B cell (primary cell): ENCODE measurements around the gene MMRN2. TPM values are rescaled to one million over a fixed set of nuclear protein-coding genes. Genes with fewer than 3 reads are reported as not detected.

Source experiments
- ATAC-seq: fragments of 200-7000 bp; cut with Tn5 transposase; one replicate; pipeline ENCODE4 v1.10.0; 2021; ENCODE audit warnings: low read depth, mild to moderate bottlenecking, moderate number of reproducible peaks, moderate library complexity
- CTCF ChIA-PET: fragments of 350-600 bp; sonication (Branson Sonifier 250); formaldehyde crosslinking; loops from one replicate; lab custom pipeline; 2021; ENCODE audit warnings: antibody characterized with exemption, inconsistent platforms; lab: Charles Lee
- POLR2A ChIA-PET: fragments of 350-600 bp; sonication (Branson Sonifier 250); formaldehyde crosslinking; loops from one replicate; lab custom pipeline; 2021; ENCODE audit warnings: antibody characterized with exemption; lab: Charles Lee
- DNase-seq: peaks from one replicate; pipeline ENCODE4 v3.0.0; 2013
- H2AFZ ChIP-seq: 2 replicates; pipeline ENCODE4 v1.6.1; 2012; ENCODE audit warnings: mild to moderate bottlenecking, low read depth, low read length; ENCODE audit not compliant: insufficient read depth, poor library complexity, severe bottlenecking
- H3K27ac ChIP-seq, 2 donors: 1 replicate in 1 of 2; 2 replicates in 1 of 2; pipeline ENCODE4 v1.5.1; 2012 to 2013; ENCODE audit warnings: low read length in 2 of 2, mild to moderate bottlenecking in 2 of 2, moderate library complexity in 1 of 2
- H3K27me3 ChIP-seq, 4 experiments: fragments of 200-600 bp in 1 of 4; sonication (generic) in 1 of 4; replicated peaks in 1 of 4; 1 replicate in 2 of 4; 2 replicates in 2 of 4; pipeline versions ENCODE4 v1.6.1 to v1.7.0; 2013 to 2016; ENCODE audit warnings: low read length in 3 of 4, mild to moderate bottlenecking in 2 of 4, mixed read lengths in 1 of 4, moderate library complexity in 1 of 4; ENCODE audit not compliant: insufficient read depth in 4 of 4, control insufficient read depth in 3 of 4; ENCODE audit errors: control extremely low read depth in 1 of 4
- H3K36me3 ChIP-seq, 2 experiments: replicated peaks in 1 of 2; 1 replicate in 1 of 2; 2 replicates in 1 of 2; pipeline versions ENCODE4 v1.6.1 to v1.7.1; 2013; ENCODE audit warnings: low read length in 1 of 2; ENCODE audit not compliant: insufficient read depth in 2 of 2, control insufficient read depth in 1 of 2; ENCODE audit errors: control extremely low read depth in 1 of 2, extremely low read depth in 1 of 2
- H3K4me1 ChIP-seq, 2 donors: fragments of 200-600 bp in 1 of 2; sonication (generic) in 1 of 2; 1 replicate in 1 of 2; 2 replicates in 1 of 2; pipeline versions ENCODE4 v1.5.1 to v1.6.1; 2013 to 2017; ENCODE audit warnings: low read length in 2 of 2; ENCODE audit not compliant: control insufficient read depth in 2 of 2, insufficient read depth in 2 of 2
- H3K4me2 ChIP-seq: replicated peaks from 2 replicates; pipeline ENCODE3; 2012; ENCODE audit warnings: mild to moderate bottlenecking, low read depth, low read length; ENCODE audit not compliant: poor library complexity, severe bottlenecking
- H3K4me3 ChIP-seq, 5 experiments: fragments of 200-600 bp in 1 of 5; sonication (generic) in 1 of 5; 1 replicate in 3 of 5; 2 replicates in 2 of 5; pipeline versions ENCODE4 v1.5.1 to v1.7.0; 2011 to 2016; ENCODE audit warnings: low read length in 4 of 5, mild to moderate bottlenecking in 4 of 5, low read depth in 2 of 5, control low read depth in 1 of 5, moderate library complexity in 1 of 5; ENCODE audit not compliant: insufficient read depth in 1 of 5; ENCODE audit errors: control extremely low read depth in 1 of 5, extremely low read depth in 1 of 5
- H3K79me2 ChIP-seq: fragments of 200-600 bp; sonication (generic); one replicate; pipeline ENCODE4 v1.6.0; 2016; ENCODE audit warnings: low read length; ENCODE audit not compliant: control insufficient read depth, insufficient read depth
- H3K9ac ChIP-seq: fragments of 200-600 bp; sonication (generic); 2 replicates; pipeline ENCODE4 v1.6.1; 2017; ENCODE audit warnings: mild to moderate bottlenecking, low read length, moderate library complexity
- H3K9me3 ChIP-seq, 3 donors: one replicate each; pipeline versions ENCODE4 v1.6.1 to v1.7.1; 2013; ENCODE audit warnings: low read length in 2 of 3; ENCODE audit not compliant: control insufficient read depth in 2 of 3, insufficient read depth in 1 of 3; ENCODE audit errors: control extremely low read depth in 1 of 3
- H4K20me1 ChIP-seq: 2 replicates; pipeline ENCODE4 v1.6.0; 2012; ENCODE audit warnings: mild to moderate bottlenecking, low read length; ENCODE audit not compliant: insufficient read depth, control insufficient read depth, poor library complexity, severe bottlenecking
- H3K27ac Mint-ChIP-seq: one replicate; pipeline ENCODE4 v1.8.0; 2021; ENCODE audit warnings: mixed read lengths
- H3K27me3 Mint-ChIP-seq: one replicate; pipeline ENCODE4 v1.8.0; 2021; ENCODE audit warnings: mixed read lengths
- H3K4me1 Mint-ChIP-seq: one replicate; pipeline ENCODE4 v1.8.0; 2021; ENCODE audit warnings: mixed read lengths
- H3K4me3 Mint-ChIP-seq: one replicate; pipeline ENCODE4 v1.8.0; 2021; ENCODE audit warnings: mixed read lengths
- H3K9me3 Mint-ChIP-seq: one replicate; pipeline ENCODE4 v1.8.0; 2022; ENCODE audit warnings: mixed read lengths; ENCODE audit not compliant: insufficient read depth
- EZH2 ChIP-seq: IDR thresholded peaks from 2 replicates; pipeline ENCODE4 v1.6.1; 2012; ENCODE audit warnings: borderline replicate concordance, low read depth, mild to moderate bottlenecking, moderate library complexity, low read length; ENCODE audit not compliant: insufficient read depth, poor library complexity, severe bottlenecking
- WGBS: methylation state at CpG from one replicate; pipeline ENCODE4 v1.1.5; 2013; ENCODE audit warnings: missing lambda C conversion rate; ENCODE audit not compliant: insufficient coverage; 5-methylcytosine and 5-hydroxymethylcytosine counted together
- intact Hi-C: fragments of 100-400 bp; cut with micrococcal nuclease; formaldehyde crosslinking; loops from one replicate; pipeline ENCODE4 v1.10.0; 2022
- polyA plus RNA-seq: library from polyadenylated mRNA; depleted of rRNA; stranded (reverse); fragments of >200 nt; gene quantifications from 2 replicates; pipeline ENCODE4 v1.2.3, GENCODE V29; 2012
- total RNA-seq, 2 donors: library from RNA; stranded (reverse); fragments of 120-200 nt in 1 of 2; gene quantifications; 1 replicate in 1 of 2; 2 replicates in 1 of 2; pipeline versions ENCODE4 v1.2.3 to v1.2.4, GENCODE V29; 2013 to 2022
- TF ChIP-seq, protein P1 (sequence below): fragments of 200-600 bp; IDR thresholded peaks from one replicate; pipeline ENCODE4 v1.8.0; 2022; ENCODE audit warnings: antibody characterized with exemption, mild to moderate bottlenecking

Gene MMRN2
- total and polyA plus RNA-seq, 2 donors (not counting 1 experiment from before 2014, with no cell fraction given): 1.0 to 1.1 TPM

- H3K4me3 Mint-ChIP-seq: no peak overlapping the region
- Histone ChIP-seq H3K27me3 (peaks cover 0 to 10% (median 0%) of the 10 kb centered on the region in 4 experiments), H3K4me3 (no peak overlapping the region), H3K36me3 (no peaks in the 10 kb centered on the region), H2AFZ (no peak overlapping the region), H4K20me1 (no peaks in the 10 kb centered on the region), H3K9ac (no peak overlapping the region), H3K79me2 (no peaks in the 10 kb centered on the region), H3K27ac (no peak overlapping the region), H3K4me2 (no peak overlapping the region), H3K9me3 (peaks cover 0 to 8% (median 0%) of the 10 kb centered on the region in 3 donors), H3K4me1 (no peaks in the 10 kb centered on the region)
- TF ChIP-seq EZH2: no peak
- TF ChIP-seq, protein P1, sequence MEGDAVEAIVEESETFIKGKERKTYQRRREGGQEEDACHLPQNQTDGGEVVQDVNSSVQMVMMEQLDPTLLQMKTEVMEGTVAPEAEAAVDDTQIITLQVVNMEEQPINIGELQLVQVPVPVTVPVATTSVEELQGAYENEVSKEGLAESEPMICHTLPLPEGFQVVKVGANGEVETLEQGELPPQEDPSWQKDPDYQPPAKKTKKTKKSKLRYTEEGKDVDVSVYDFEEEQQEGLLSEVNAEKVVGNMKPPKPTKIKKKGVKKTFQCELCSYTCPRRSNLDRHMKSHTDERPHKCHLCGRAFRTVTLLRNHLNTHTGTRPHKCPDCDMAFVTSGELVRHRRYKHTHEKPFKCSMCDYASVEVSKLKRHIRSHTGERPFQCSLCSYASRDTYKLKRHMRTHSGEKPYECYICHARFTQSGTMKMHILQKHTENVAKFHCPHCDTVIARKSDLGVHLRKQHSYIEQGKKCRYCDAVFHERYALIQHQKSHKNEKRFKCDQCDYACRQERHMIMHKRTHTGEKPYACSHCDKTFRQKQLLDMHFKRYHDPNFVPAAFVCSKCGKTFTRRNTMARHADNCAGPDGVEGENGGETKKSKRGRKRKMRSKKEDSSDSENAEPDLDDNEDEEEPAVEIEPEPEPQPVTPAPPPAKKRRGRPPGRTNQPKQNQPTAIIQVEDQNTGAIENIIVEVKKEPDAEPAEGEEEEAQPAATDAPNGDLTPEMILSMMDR: no peak
- intact Hi-C loops: no loop called here
- ATAC-seq: no peak
- no peaks in the 10 kb centered on the region for H3K9me3 Mint-ChIP-seq
- H3K4me1 Mint-ChIP-seq: no peaks in the 10 kb centered on the region
- WGBS: 93% methylated on average over 13 of the region's 13 CpGs
- H3K27me3 Mint-ChIP-seq: peaks cover 7% of the 10 kb centered on the region
- CTCF ChIA-PET: interaction anchor here (1.7 to 2.1 kb wide), 2 partner anchors 9 to 20 kb away, joined by 5 to 6 read pairs; no protein-coding TSS in a partner anchor
- H3K27ac Mint-ChIP-seq: no peak overlapping the region
- POLR2A ChIA-PET: no interaction called here
- DNase-seq: no peak
Measured at GRCh38 chr10:86946213-86947155, 10.9 kb downstream of the MMRN2 start.
